Fibroblast of upper back skin (primary cell): ENCODE measurements around the gene SNX8.

Experiments used
- DNase-seq: peaks from one replicate; pipeline ENCODE4 v3.0.0-alpha.2; 2013

Gene SNX8

DNA sequence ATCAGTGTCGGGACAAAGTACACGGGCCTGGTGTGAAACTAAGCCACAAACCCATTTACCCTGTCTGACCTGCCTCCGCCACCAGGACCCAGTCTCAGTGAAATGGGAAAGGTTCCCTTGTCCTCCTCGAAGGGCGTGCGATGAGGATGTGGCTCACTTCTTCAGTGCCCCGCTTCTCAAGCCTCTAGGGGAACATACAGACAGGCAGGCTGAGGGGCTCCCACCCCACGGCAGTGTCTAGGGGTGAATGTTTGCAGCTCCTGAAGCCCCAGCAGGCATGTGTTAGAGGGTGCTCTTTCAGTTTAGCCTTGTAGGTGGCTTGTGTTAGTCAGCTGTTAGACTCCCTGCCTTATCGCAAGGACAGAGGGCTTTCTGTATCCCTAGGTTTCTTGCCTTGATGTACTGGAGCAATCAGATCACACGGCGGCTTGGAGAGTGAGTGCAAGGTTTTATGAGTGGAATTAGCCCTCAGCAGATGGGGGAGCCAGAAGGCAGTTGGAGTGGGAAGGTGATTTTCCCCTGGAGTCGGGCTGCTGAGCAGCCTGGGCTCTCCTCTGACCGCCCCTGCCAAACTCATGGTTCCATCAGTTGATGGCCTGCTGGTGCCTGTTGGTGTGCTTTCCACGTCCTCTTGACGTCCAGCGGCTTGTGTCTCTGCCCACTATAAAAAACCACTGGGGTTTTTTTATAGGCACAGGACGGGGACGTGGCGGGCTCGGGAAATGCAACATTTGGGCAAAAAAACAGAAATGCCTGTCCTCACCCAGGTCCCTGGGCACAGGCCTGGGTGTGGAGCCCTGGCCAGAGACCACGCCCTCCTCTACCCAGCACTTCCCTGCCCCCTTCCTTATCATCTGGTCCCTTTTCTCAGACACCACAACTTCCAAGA, 71.5 kb downstream of the SNX8 start:
- no peak for DNase-seq

DNA sequence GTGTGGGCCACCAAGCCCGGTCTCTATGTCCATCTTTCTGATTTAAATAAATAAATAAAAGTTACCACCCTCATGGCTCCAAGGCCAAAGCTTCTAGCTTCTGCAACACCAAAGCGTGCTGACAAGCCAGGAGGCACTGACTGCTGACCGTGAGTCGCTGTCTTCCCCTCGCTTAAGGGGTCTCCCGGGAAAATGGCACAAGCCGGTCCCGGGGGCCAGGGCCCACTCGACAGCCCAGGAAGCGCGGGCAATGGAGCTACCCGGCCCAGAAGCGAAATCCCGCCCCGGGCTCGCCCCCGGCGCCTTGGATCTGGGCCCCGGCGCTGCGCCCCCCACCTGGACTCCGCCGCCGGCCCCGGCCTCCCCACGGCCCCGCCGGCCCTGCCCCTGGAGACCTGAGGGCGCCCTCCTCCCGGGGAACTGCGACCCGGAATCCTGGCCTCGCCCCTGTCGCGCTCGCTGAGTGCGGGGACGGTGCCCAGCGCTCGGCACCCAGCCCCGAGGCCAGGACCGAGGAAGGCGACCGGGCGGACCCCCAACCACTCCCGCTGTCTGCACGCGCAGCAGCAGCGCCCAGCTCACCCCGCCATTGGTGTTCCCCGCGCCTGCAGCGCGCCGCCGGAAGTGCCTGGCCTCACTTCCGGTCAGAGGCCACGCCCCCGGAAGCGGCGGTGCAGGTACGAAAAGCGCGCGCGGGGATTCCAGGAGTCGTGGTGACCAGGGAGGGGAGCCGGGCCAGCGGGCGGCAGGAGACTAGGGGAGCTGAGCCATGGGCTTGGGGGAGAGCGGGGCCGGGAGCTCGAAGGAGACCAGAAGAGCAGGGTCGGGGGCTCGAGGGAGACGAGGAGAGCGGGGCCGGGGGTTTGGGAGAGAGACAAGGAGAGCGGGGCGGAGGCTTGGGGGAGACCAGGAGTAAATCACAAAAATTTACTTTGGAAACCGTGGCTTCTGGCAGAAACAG, 72.4 kb downstream of the SNX8 start, which contains the start of the genes MRM2 and NUDT1:
TSS of gene MRM2 (minus strand) at position 626 of the 961 bp plus-strand sequence. CDS start at position 590, 36 bp downstream.
TSS of gene NUDT1 (plus strand) at position 647 of the 961 bp plus-strand sequence. CDS start 2,349 bp downstream, outside the sequence.
- DNase-seq: peak; percentile 68

DNA sequence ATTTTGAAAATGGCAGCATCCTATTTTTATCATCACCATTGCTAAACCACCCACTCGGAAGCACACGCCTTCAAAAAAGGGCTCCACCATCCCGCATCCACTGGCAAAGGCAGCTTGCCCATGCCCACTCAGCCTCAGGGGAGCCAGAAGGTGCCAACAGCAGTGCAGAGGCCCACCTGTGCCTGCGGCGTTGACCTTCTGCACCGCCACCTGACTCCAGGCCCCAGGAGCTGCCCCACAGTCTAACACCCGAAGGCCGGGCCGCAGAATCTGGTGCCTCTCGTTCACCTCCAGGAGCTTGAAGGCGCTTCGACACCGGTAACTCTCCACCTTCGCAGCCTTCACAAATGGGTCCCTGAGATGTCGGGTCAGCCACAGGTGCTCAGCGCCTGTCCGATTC, 75.0 kb downstream of the SNX8 start:
- no peak for DNase-seq

DNA sequence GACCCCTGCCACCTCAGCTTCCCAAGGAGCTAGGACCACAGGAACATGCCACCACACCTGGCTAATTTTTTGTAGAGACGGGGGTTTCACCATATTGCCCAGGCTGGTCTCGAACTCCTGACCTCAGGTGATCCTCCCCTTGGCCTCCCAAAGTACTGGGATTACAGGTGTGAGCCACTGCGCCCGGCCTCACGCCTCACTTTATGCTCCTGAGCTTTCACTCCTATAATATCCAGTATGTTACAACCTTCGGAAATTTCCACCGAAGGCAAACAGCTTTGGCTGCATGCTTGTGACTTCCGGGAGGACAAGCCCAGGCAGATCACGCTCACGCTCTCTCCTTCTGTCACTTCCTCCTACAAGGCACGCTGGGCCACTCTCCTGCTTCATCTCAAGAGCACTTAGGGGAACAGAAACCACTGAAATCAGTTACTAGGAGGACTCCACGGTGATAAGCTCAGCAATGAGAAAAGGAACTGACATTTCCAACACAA, 77.1 kb downstream of the SNX8 start:
- DNase-seq: no peak

DNA sequence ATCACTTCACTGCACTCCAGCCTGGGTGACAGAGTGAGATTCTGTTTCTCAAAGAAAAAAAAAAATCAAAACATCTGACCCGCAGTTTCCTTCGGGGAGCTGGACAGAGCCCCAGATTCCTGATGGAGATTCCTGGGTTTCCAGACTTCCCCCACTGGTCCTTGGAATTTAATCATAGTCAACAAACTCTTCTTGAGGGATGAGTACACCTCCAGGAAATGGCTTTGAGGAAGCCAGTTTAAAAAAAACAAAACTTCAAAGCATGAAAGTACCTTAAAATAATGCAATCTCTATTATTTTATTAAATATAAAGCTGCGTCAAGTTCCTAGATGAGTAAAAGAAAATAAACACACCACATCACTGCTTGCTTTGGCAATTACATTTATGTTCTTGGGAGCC, 80.3 kb downstream of the SNX8 start:
- peak; percentile 32 for DNase-seq

DNA sequence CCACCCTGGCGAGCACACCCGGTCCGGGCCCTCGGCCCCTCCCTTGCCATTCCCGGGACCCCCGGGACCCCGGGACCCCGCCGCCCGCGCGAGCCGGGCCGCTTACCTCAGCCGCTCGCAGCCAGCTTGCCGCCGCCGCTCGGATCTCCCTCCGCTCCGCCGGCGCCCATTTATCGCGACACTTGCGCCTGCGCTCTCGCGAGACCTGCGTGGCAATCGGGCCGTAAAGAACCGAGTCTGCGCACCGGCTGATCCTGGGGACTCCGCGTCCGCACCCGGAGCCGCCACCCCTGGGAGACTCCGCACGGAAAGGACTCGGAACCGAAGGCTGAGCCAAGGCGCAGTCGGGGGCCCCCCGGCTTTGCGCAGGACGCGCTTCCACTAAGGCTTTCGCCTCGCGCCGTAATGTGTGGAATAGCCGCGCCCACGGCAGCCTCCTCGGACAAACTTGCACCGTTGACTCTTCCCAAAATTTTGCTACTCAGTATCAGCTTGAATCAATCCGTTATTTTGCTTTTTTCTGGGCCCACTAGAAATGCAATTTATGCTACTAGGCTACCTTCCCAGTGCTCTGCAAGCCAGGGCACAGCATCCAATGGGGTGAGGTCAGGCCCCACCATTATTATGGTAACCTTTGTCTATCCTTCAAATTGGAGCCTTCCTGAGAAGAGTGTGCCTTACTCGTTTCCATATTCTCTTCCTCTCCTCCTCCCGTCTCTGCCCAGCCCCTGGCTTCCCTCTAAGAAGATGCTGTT, 81.3 kb downstream of the SNX8 start, which contains the start of gene MAD1L1:
TSS of gene MAD1L1 (minus strand) at position 180 of the 755 bp plus-strand sequence. CDS start 2,812 bp downstream, outside the sequence.
- DNase-seq: peak; percentile 90

DNA sequence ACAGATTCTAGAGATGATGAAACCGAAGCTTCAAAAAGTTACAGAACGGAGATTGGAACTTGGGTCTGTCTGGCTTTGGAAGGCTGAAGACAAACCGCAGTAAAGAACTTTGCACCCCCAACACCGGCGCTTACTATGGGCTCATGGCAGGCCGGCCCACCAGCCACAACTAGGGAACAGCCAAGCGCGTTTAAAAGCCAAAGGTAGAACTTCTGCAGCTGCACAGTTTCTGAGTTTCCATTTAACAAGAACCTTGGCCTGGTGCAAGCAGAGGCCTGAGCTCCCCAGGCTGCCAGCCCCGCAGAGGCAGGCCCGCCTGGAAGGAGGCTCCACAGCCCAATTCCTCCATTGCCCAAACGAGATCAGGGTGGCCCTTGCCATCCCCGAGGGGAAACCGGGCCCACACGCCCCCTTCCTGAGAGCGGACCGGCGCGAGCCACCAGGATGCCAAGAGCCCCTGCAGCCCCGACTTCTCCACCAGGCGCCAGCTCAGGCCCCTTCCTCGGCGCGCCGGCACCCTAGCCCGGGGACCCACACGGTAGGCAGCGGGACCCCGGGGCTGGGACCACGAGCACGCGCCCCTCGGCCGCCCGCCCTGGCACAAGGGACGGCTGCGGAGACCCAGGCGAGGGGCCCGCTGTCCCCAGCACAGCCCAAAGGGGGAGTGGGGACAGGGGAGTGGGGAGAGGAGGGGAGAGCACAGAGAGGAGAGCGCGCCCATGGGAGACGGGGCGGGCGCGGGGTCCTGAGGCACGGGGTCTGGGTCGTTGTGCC, 82.1 kb downstream of the SNX8 start:
- DNase-seq: no peak

DNA sequence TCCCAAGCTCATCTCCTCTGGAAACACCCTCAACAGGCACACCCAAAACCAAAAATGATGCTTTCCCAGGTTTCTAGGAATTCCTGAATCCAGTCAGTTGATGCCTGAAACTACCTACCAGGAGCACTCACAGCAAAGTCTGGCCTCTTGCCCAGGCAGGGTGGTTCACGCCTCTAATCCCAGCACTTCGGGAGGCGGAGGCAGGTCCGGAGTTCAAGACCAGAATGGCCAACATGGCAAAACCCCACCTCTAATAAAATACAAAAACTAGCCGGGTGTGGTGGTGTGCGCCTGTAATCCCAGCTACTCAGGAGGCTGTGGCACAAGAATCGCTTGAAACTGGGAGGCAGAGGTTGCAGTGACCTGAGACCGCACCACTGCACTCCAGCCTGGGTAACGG, 83.4 kb downstream of the SNX8 start:
- no peak for DNase-seq

DNA sequence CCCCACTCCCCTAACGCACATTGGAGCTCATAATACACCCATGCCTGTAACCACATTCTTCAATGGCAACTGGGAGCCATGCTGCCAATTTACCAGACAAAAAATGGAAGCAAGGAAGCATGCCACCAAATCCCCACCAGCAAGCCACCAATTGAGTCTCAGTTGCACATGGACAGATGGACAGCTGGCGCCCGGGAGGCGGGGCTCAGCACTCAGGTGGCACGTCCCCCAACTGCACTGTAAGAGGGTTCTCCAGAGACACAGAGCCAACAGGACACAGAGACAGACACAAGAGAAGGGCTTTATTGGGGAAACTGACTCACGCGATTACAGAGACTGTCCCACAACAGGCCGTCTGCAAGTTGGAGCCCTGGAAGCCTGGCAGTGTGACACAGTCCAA, 84.0 kb downstream of the SNX8 start:
- DNase-seq: no peak

DNA sequence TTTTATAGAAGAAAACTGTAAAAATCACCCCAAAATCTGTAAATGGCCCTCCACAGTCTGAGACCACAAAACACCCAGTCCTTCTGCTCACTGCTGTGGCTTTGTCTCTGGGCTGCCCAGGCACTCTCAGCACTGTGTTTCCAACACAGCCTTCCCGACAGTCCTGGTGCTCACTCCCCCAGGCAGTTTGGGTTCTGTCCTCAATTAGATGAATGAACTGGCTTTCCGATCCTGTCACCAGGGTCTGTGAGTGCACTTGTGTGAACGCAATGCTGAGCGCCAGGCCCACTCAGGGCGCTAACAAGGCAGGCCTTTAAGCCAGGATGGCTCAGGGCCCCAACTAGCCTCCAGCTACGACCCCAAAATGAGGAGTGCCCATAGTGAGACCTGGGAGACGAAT, 84.8 kb downstream of the SNX8 start:
- no peak for DNase-seq

DNA sequence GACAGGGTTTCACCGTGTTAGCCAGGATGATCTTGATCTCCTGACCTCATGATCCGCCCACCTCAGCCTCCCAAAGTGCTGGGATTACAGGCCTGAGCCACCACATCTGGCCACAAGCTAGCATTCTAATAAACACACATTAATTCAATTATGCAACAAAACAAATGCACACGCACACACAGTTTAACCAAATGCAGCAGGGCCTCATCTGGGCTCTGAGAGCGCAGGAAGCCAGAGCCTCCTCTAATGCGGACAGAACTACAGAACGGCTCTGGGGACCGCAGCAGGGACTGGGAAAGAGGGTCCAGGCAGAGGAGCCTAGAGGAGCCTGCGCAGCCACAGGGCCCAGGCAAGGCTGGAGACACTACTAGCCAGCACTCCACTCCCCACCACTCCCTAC, 85.3 kb downstream of the SNX8 start:
- no peak for DNase-seq

DNA sequence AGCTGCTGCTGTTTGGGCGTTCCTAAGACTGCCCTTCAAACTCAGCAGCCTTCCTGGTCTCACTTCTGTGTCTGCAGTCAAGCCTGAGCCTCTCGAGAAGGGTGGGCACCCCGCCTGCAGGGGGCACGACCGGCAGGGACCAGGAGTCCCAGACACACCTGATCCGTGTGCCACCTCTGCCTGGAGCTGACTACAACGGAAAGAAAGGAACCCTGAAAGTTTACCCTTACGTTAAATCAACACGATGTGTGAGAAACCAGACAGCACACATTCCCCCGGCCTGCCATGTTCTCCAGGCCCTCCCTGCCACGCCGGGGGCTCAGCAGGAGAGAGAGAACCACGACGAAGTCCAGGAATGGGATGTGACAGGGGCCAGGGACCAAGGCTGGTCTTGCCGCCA, 86.5 kb downstream of the SNX8 start:
- no peak for DNase-seq

DNA sequence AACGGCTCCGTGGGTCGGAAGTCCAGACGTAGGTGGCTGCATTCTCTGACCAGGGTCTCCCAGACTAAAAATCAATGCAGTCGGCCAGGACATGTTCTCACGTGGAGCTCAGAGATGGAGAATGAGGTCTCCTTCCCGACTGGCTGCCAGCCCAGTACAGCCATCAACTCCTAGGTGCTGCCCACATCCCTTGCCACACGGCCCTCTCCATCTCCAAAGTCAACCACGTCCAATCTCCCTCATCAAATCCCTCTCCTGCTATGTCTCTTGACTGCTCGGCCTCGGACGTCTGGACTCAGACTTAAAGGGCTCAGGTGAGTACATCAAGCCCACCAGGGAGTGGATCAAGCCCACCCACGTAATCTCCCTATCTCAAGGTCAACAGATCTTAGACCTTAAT, 88.4 kb downstream of the SNX8 start:
- DNase-seq: no peak

DNA sequence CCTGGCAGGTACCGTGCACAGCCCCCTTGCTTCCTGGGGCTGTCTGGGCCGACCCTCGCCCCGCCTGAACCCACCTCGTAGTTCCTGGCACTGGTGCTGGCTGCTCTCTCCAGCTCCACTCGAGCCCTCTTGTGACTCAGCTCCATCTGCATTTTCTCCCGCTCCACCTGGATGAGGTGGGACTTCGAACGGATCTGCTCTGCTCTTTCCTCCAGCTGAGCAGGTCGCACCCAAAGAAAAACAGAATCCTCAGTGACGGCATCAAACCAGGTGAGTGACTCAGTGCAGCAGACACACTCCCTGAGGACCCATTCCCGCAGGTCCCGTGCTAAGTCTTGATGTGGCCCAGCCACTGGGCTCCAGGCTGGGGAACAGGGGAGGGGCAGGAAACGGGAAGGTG, 88.9 kb downstream of the SNX8 start:
- DNase-seq: no peak

DNA sequence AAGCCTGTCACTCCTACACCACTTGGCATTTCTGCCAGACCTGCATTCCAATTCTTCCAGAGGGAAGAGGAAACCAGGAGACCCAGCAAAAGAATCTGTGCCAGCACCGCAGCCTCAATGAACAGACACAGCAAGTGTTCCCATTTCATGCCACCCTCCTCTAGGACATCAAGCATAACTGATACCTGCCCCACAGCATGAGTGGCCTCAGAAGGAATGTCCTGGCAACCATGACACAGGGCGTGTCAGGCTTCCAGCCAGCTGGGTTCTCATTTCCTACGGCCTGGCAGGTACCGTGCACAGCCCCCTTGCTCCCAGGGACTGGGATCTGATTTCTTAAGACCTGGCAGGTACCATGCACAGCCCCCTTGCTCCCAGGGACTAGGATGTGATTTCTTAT, 89.3 kb downstream of the SNX8 start:
- no peak for DNase-seq

DNA sequence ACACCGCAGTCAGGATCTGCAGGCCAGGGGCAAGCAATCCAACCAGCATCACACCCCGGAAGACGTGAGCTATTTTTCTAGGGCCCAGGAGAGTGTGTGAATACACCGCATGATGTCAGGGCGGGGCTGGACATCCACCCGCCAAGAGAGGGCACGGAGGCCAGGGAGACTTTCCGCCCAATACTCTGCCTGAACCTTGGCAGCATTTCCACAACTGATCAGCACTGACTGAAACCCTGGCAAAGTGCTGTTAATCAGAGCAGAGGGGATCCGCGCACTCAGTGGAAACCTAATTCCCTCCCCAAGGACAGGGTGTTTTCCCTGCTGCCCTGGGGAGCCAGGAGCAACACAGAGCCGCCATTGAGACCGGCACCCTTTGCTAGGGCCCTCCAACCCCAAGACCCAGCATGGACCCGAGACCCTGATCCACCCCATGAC, 89.7 kb downstream of the SNX8 start:
- DNase-seq: no peak

DNA sequence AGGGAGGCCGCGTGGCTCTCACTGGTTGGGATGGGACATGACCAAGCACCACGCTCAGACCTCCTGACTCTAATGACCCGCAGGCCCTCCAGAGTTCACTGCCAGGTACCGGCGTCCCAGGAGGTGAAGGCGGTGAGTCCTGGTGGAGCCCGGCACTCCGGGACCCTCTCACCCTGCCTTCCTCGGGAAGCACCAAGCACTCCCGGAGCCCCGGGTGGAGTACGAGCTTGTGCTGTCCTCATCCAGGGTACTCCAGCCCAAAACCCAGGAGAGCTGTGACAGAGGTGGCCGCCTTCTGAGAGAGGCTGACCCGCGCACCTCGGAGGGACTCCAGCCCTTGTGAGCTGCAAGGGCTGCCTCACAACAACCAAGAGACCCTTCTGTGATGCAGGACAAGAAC, 90.9 kb downstream of the SNX8 start:
- DNase-seq: no peak

DNA sequence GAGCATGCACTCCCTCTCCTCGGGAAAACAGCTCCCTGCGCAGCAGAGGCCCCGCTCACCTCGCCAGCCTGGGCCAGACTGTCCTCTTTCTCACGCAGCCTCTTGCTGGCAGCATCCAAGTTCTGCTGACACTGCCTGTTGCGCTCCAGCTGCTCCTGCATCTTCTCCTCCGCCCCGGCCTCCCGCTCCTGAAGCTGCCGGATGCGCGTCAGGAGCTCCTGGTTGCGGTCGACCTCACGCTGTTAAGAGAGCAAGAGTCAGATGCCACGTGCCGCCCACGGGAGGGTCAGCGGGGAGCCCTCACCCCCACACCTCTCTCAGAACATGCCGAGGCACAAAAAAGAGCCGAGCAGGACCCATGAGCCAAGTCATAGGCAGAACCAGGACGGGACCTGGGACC, 91.7 kb downstream of the SNX8 start:
- no peak for DNase-seq

DNA sequence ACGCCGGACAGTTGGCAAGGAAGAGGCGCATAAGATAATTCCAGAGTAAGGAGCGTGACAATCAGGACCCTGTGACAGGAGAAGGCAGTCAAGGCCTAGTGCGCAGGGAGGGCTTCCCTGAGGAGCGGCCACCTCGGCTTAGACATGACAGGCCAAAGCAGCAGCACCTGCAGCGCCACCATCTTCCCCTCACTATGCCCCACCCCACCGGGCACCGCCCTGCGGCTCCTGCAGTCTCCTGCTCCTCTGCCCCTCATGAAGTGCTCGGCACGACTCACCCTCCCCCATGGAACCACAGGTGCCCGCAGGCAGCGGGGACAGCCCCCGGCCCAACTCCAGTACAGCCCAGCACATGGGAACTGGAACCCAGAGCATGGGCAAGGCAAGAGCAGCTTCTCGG, 93.3 kb downstream of the SNX8 start:
- DNase-seq: no peak

DNA sequence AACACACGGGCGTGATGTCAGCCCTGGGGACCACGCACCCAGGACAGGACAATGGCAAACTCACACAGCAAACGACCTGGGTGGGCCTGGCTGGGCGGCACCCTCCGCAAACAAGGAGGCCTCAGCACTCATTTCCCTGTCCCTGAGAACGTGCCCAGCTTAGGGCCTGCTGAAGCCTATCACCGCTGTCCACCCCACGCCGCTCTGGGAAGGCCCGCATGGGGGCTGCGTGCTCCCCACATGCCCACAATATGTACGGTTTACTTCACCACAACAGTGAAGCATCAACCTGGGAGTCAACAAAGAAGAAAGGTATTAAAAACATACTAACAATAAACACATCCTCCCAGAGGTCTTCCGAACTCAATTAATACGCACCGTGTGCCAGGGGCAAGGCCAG, 93.7 kb downstream of the SNX8 start:
- DNase-seq: no peak

DNA sequence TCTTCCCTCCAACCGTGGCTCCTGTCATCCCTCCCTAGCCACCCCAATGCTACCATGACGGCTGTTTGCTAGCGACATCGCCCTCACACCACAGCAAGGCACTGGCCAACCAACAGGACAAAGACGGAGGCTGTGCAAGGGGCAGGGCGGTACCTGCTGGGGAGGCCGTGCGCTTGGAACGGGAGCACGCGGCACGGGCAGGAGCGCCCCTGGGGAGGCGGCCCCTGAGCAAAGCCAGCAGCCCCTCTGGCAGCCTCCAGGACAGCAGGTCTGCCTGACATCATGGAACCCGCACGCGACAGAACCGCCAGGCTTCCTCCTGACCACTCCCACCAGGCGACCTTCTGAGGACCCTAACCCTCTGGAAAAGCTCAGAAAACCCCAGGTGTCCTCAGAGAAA, 94.2 kb downstream of the SNX8 start:
- no peak for DNase-seq

DNA sequence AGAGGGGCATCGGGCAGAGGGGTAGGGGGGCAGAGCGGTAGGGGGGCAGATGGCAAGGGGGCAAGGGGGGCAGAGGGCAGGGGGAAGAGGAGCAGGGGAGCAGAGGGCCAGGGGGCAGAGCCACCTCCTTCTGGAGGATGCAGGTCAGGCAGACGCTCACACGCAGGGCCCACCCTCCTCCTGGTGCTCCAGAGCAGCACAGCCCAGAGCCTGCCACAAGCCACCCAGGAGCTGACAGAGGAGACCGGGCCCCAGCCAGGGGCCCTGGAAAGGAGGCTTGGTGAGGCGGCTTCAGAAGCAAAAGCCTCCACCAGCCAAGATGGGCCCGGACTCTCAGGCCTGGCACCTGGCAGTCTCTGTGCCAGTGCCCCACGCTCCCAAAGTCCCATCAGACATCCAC, 94.6 kb downstream of the SNX8 start:
- DNase-seq: no peak
